Spleen (tissue), 7 donors: Measurements from ENCODE around the gene HTR3D.

Experiments
- CTCF ChIP-seq, 11 experiments: fragments of 200-600 bp in 7 of 11; fragments of 450-650 bp in 4 of 11; sonication (generic) in 4 of 11; IDR thresholded peaks in 8 of 11; conservative IDR thresholded peaks in 3 of 11; 1 replicate in 7 of 11; 2 replicates in 4 of 11; pipeline versions ENCODE4 v1.4.0 to v1.8.0; 2016 to 2021; ENCODE audit warnings: antibody characterized with exemption in 11 of 11, inconsistent platforms in 4 of 11, mild to moderate bottlenecking in 1 of 11
- POLR2AphosphoS5 ChIP-seq, 3 donors: sonication (generic); formaldehyde crosslinking; IDR thresholded peaks; one replicate each; pipeline ENCODE4 v1.5.1; 2017; ENCODE audit warnings: antibody characterized with exemption in 3 of 3
- donor health status: DM: no; HTN: no; CAD: no; lungs with moderate emphysema.
- donor health status: DM: no; HTN: no; CAD: no.
- donor health status: DM: no; HTN: no; CAD: no.

GRCh38 chr3:184030536-184030935, 1.0 kb upstream of the HTR3D start:
- no peak for TF ChIP-seq POLR2AphosphoS5 (IDR thresholded peaks at IDR 0.05)
- TF ChIP-seq CTCF (IDR thresholded peaks at IDR 0.05 in 8 of 11, conservative IDR thresholded peaks at IDR 0.05 in 3 of 11) = no peak
